Stomach (tissue), 9 donors: ENCODE results near the gene LRMDA. TPM values are rescaled to one million over a fixed set of nuclear protein-coding genes. Genes with fewer than 3 reads are reported as not detected.

Experiments used
- DNase-seq, 2 donors: peaks; one replicate each; pipeline versions ENCODE4 v3.0.0 to v3.0.0-alpha.2; 2013 to 2019
- H3K27ac ChIP-seq, 5 donors: fragments of 200-600 bp in 4 of 5; sonication (generic) in 4 of 5; one replicate each; pipeline ENCODE4 v1.5.1; 2013 to 2019; ENCODE audit warnings: mild to moderate bottlenecking in 1 of 5, moderate library complexity in 1 of 5
- H3K27me3 ChIP-seq, 3 donors: fragments of 200-600 bp; sonication (generic); one replicate each; pipeline ENCODE4 v1.5.1; 2017 to 2019; ENCODE audit warnings: mixed run types in 1 of 3
- H3K36me3 ChIP-seq, 4 donors: fragments of 200-600 bp; sonication (generic); 1 replicate in 3 of 4; 2 replicates in 1 of 4; pipeline ENCODE4 v1.5.1; 2016 to 2019
- H3K4me1 ChIP-seq, 4 donors: fragments of 200-600 bp; sonication (generic); one replicate each; pipeline ENCODE4 v1.5.1; 2016 to 2019
- H3K4me3 ChIP-seq, 4 donors: fragments of 200-600 bp; sonication (generic) in 3 of 4; one replicate each; pipeline ENCODE4 v1.5.1; 2016 to 2019; ENCODE audit warnings: mild to moderate bottlenecking in 1 of 4
- H3K9me3 ChIP-seq, 4 donors: fragments of 200-600 bp; sonication (generic); one replicate each; pipeline ENCODE4 v1.5.1; 2016 to 2019
- EP300 ChIP-seq: sonication (generic); formaldehyde crosslinking; IDR thresholded peaks from one replicate; pipeline ENCODE4 v1.6.1; 2017; ENCODE audit warnings: antibody characterized with exemption
- POLR2A ChIP-seq, 4 donors: fragments of 450-650 bp; IDR thresholded peaks; one replicate each; pipeline ENCODE4 v1.6.1; 2016; ENCODE audit warnings: antibody characterized with exemption in 4 of 4, control low read depth in 2 of 4, mild to moderate bottlenecking in 1 of 4, moderate library complexity in 1 of 4
- POLR2AphosphoS5 ChIP-seq, 3 donors: sonication (generic); formaldehyde crosslinking; IDR thresholded peaks; one replicate each; pipeline ENCODE4 v1.6.1; 2016; ENCODE audit warnings: antibody characterized with exemption in 3 of 3
- WGBS, 5 donors: extraction: QIAGEN DNeasy Blood & Tissue Kit in 3 of 5; methylation state at CpG; one replicate each; pipeline versions ENCODE4 v1.1.5 to v1.1.7; 2013 to 2018; 5-methylcytosine and 5-hydroxymethylcytosine counted together
- intact Hi-C: fragments of 100-400 bp; cut with DNase I; formaldehyde crosslinking; loops from one replicate; pipeline ENCODE4 v1.15.1; 2023; ENCODE audit warnings: low total_unique reads
- polyA plus RNA-seq, 3 donors: library from polyadenylated mRNA; stranded (reverse); fragments of 200-250 nt; gene quantifications; one replicate each; pipeline ENCODE4 v1.2.3, GENCODE V29; 2013
- total RNA-seq, 5 donors: library from RNA; depleted of rRNA; stranded (reverse); fragments of >200 nt; gene quantifications; one replicate each; pipeline versions ENCODE4 v1.1.0 to v1.2.3, GENCODE V29; 2014 to 2016
- TF ChIP-seq, protein P1 (sequence below), 7 experiments: fragments of 450-650 bp in 4 of 7; fragments of 200-600 bp in 3 of 7; sonication (generic) in 3 of 7; IDR thresholded peaks; one replicate each; pipeline ENCODE4 v1.5.1; 2016 to 2019; ENCODE audit warnings: antibody characterized with exemption in 7 of 7, control low read depth in 2 of 7, mild to moderate bottlenecking in 1 of 7
- donor health status: healthy with polysubstance abuse.
- donor health status: Bipolar disorder and iron deficiency.
- donor health status: healthy.

LRMDA gene
- total and polyA plus RNA-seq, 8 donors: 1.3 to 30.2 (median 13.6) TPM; not detected in 1

DNA sequence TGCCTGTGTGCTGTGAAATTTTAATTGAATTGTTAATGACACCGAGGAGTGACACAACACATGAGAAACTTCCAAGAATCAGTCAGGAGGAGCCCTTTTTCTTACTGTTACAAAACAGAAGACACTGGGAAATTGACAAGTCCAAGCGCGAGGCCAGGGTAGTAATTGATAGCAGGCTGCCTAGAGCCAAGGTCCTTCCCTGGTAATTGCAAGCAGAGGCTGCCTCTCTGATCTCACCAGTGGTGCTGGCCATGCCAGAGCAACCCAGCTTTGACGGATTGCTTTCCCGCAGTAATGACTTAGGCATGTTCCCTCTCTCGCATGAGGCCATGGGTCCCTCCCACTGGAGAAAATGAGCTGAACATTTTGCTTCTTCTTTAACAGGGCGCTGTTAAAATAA lies 111.5 kb downstream of the LRMDA start:
- WGBS, 5 donors: 67 to 89% (median 81%) methylated on average over 7 of the region's 7 CpGs

DNA sequence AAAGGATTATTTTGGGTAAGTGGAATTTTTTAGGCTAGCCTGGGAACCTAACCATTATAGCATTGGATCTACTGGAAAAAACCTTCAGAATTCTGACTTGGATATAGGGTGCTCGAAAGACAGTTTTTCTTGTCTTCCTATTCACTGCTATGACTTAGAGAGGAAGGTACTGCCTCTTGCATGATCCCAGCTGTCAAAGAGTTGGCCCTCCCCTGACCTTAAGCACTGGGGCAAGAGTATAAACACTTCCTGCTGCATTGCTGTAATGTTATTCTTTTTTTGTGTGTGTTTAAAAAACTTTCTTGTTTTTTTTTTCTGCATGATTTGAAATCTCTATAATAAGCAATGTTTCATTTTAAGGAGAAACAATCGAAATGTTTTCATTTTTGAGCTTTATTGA lies 113.0 kb downstream of the LRMDA start:
- intact Hi-C loops: no loop called here
- Histone ChIP-seq H3K4me3 (no peak overlapping the region), H3K27ac (no peak overlapping the region), H3K27me3 (no peaks in the 10 kb centered on the region), H3K9me3 (no peaks in the 10 kb centered on the region), H3K4me1 (peaks cover 2 to 38% (median 20%) of the 10 kb centered on the region in 4 donors), H3K36me3 (no peaks in the 10 kb centered on the region)
- TF ChIP-seq POLR2AphosphoS5 (IDR thresholded peaks at IDR 0.05) (no peak), POLR2A (IDR thresholded peaks at IDR 0.05) (no peak), EP300 (no peak)
- TF ChIP-seq, protein P1, sequence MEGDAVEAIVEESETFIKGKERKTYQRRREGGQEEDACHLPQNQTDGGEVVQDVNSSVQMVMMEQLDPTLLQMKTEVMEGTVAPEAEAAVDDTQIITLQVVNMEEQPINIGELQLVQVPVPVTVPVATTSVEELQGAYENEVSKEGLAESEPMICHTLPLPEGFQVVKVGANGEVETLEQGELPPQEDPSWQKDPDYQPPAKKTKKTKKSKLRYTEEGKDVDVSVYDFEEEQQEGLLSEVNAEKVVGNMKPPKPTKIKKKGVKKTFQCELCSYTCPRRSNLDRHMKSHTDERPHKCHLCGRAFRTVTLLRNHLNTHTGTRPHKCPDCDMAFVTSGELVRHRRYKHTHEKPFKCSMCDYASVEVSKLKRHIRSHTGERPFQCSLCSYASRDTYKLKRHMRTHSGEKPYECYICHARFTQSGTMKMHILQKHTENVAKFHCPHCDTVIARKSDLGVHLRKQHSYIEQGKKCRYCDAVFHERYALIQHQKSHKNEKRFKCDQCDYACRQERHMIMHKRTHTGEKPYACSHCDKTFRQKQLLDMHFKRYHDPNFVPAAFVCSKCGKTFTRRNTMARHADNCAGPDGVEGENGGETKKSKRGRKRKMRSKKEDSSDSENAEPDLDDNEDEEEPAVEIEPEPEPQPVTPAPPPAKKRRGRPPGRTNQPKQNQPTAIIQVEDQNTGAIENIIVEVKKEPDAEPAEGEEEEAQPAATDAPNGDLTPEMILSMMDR (IDR thresholded peaks at IDR 0.05): no peak
- DNase-seq: peak in 1 of 2 donors; percentile 26
- WGBS, 5 donors: 56 to 79% (median 76%) methylated on average over 2 of the region's 2 CpGs

More for the DNA sequence above, 111.5 kb downstream of the LRMDA start:
- peaks cover 2 to 38% (median 17%) of the 10 kb centered on the region in 4 donors for H3K4me1 ChIP-seq
- no peaks in the 10 kb centered on the region for H3K9me3 ChIP-seq
- TF ChIP-seq EP300 (no peak), POLR2AphosphoS5 (IDR thresholded peaks at IDR 0.05) (peak in 2 of 3 donors; percentile 66 to 74)
- no peaks in the 10 kb centered on the region for H3K27me3 ChIP-seq
- intact Hi-C loops: no loop called here
- H3K36me3 ChIP-seq: no peaks in the 10 kb centered on the region
- DNase-seq: peak in 1 of 2 donors; percentile 79
- peak overlapping the region in 1 of 5 donors; percentile 58 for H3K27ac ChIP-seq
- H3K4me3 ChIP-seq: no peak overlapping the region

DNA sequence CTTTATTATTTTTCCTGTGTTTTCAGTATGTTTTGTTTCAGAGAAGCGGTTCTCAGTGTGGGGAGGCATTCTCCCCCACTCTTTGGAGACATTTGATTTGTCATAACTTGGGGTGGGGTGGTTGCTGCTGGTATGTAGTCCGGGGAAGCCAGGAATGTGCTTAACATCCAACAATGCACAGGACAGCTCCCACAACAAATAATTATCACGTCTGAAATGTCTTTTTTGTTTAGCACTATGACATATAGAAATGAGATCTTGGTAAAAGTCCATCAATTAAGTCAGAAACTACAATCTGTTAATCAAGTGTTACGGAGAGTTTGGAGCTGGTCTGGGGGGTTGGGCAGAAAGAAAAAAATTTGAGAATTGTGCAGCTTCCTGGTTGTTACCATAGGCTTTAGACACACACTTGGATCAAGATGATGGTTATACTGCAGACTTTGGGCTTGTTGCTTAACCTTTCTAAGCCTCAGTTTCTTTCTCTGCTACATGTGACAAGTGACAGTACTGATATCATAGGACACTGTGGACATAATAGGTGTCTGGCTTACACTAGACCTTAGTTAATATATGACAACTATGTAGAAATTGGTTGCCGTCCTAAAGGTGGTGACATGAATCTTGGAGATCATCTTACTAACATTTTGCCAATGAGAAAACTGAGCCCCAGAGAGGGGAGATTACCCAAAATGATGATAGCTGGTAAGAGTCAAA lies 113.7 kb downstream of the LRMDA start:
- intact Hi-C loops: no loop called here
- DNase-seq: no peak
- no peaks in the 10 kb centered on the region for H3K36me3 ChIP-seq
- H3K9me3 ChIP-seq: no peaks in the 10 kb centered on the region
- no peak overlapping the region for H3K27ac ChIP-seq
- no peaks in the 10 kb centered on the region for H3K27me3 ChIP-seq
- no peak overlapping the region for H3K4me3 ChIP-seq
- H3K4me1 ChIP-seq: peaks cover 2 to 38% (median 20%) of the 10 kb centered on the region in 4 donors
- no peak for TF ChIP-seq POLR2A (IDR thresholded peaks at IDR 0.05)
- TF ChIP-seq, protein P1 (IDR thresholded peaks at IDR 0.05): no peak
- TF ChIP-seq POLR2AphosphoS5 (IDR thresholded peaks at IDR 0.05): no peak
- TF ChIP-seq EP300: no peak
- 59 to 81% (median 73%) methylated on average over 5 of the region's 5 CpGs for WGBS, 5 donors

DNA sequence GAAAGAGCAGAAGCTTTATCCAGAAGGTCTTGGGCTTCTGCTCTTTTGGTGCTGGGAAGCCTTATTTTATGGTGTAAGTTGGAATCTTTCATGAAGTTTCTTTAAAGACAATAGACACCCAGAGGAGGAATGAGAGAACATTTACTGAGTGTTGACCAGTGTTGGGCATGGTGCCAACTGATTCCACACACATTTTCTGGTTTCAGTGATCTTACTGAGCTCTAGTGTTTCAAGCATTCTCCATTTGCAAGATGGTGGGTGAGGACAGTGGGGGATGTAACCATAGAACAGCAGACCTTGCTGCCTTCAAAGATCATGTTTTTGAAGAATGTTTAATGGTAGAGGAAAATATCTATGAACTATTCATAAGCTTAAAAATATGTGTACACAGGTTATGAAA lies 114.6 kb downstream of the LRMDA start:
- no peaks in the 10 kb centered on the region for H3K9me3 ChIP-seq
- no peak overlapping the region for H3K4me3 ChIP-seq
- TF ChIP-seq, protein P1 (IDR thresholded peaks at IDR 0.05): no peak
- TF ChIP-seq EP300: no peak
- no peak for TF ChIP-seq POLR2A (IDR thresholded peaks at IDR 0.05)
- no peak for TF ChIP-seq POLR2AphosphoS5 (IDR thresholded peaks at IDR 0.05)
- no peaks in the 10 kb centered on the region for H3K27me3 ChIP-seq
- no peak overlapping the region for H3K27ac ChIP-seq
- DNase-seq: no peak
- peaks cover 2 to 38% (median 20%) of the 10 kb centered on the region in 4 donors for H3K4me1 ChIP-seq
- intact Hi-C loops: no loop called here
- H3K36me3 ChIP-seq: no peaks in the 10 kb centered on the region
